Nucleus accumbens (tissue), 56 donors: Measurements from ENCODE around the gene BPGM.
A peak's percentile ranks its signal among the peaks of the same experiment; 100 is the strongest.

Source experiments
- DNase-seq, 56 donors: peaks; one replicate each; lab custom pipeline; 2025; lab: John Stamatoyannopoulos, UW

The BPGM gene

DNA sequence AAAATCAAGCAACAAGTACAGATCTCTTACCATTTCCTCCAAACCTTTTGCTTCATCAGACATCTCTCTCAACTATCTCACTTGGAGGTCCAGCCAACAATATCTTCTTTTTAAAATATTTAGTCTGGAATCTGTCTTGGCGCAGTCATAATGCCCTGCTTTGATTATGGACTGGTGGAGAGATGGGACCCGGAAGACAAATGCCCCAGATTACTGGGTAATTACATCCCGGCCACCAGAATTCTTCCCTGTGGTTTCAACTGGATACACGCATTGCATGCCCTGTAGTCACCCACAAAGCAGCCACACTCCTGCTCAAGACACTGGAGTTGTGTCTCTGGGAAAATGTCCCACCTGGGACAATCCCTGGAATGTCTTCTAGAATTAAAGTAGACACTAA lies 65.5 kb downstream of the BPGM start:
- no peak for DNase-seq

DNA sequence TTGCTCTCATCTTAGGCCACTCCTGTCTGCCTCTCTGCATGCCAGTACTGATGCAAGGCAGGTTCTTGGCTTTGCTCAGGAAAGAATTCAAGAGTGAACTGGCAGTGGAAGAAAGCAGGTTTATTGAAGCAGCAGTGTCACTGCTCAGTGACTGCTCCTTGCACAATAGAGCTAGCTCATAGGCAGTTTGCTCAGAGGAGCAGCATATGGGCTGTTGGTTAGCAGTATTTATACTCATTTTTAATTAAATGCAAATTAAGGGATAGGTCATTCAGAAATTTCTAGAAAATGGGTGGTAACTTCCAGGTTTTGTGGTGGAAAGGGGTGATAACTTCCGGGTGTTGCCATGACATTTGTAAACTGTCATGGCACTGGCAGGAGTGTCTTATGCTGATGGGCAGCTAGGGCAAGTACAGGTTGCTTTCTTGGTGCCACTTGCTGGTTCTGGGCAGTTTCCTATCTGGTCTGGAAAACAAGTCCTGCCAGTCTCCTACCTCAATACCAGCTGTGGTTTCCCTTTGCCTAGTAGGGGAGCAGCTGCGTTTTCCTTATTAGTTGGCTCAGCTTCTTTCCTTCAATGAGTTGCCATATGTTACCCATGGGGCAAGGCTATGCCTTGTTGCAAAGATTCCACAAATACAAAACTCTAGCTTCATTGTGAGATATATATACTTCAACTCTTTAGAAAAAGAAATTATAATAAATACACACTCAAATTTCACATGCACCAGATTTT lies 68.0 kb downstream of the BPGM start:
- DNase-seq = no peak

DNA sequence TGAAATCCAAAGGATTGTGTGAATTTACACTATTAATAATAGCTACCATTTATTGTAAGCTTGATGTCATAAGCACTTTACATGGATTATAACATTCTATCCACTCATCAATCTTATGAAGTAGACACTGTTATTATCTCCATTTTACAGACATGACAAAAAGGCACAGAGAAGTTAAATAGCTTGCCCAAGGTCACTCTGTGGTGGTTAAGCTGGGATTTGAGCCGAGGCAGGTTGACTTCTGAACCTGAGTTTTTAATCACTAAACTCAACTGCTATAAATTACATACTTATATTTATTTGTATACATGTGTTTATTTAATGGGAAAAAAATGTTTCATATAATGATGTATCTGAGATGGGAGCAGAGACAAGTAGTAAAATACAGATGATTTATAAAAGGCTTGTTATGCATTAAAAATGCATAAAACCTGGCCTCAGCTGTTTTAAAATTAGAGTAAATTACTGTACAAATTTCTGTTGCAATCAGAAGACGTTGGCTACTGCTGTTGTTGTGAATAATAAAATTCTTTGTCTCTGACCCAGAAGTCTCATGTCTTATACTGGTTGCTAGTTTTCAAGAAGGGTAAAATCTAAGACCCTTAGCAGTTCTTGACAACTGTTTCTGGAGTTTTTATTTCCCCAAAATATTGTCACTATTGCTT lies 71.7 kb downstream of the BPGM start:
- DNase-seq = no peak

DNA sequence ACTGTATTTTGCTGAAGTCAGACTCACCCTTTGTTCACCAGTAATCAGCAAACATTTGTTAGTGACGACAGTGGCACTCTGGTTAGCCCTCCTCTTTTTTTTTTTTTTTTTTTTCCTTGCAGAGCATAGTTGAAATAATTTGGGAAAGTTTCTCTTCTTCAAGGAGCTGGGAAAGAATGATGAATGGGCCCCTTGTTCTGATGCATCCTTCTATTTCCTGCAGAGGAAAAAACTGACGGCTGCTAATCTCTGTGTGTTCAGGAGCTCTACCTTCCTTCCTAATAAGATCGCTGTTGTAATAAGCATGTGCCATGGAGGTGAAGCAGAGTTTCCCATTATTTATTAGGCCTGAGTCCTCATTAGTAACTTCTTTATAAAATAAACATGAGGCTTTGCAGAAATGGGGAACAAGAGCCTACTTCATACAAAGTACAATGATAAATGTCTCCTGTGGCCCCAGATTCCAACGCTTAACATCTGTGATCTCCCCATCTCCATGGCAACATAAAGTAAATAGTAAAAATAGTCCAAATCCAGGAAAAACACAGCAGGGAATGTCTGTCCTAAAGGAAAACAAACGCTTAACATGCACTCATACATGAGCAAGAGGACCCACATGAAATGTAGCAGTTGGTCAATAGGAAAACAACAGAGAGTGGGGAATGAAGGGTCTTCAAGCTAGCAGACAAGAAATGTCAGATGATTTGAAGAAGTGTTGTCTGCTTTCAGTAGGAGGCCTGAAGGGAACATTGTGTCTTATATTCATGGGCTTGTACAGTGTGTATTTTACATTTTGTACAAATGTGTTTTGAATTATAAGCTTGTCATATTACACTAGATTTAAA lies 73.7 kb downstream of the BPGM start:
- peak in 1 of 56 donors; percentile 15 for DNase-seq

DNA sequence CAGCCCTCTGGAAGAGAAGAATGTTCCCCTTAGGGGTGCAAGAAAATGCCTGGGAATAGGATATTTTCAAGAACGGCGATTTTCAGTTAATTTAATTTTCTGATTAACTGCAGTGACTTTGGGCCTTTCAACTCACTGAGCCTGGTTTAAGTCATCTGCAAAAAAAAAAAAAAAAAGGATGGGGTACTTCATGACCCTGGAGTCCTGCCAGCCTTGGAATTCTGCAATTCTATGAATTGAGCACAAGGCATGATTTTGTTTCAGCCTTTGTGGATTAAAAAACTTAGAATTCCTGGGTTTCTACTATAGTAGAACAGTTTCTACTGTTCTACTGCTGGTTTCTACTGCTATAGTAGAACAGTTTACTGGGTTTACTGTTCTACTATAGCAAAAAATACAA lies 74.5 kb downstream of the BPGM start:
- DNase-seq = no peak

DNA sequence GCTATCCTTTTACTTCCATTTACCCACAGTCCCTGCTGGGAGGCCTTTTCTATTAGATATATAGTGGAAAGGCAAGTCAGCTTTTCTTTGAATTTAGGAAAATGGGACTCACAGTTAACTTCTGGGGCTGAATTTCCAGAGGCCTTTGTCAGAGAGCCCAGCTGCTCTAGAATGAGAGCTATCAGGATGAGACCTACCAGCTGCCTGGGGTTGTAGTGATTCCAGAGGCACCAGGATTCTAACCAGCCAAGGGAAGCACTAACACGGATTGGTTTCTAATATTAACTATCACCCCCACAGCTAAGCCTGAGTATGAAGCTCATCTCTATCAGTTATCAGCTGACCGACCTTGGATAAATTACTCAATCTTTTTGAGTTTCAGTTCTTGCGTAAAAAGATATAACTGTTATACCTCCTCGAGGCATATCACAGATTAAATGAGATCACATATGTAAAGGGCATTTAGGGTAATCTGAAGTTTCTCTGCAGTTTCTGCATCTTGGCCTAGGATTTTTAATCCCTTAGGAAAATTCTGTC lies 76.2 kb downstream of the BPGM start:
- no peak for DNase-seq

DNA sequence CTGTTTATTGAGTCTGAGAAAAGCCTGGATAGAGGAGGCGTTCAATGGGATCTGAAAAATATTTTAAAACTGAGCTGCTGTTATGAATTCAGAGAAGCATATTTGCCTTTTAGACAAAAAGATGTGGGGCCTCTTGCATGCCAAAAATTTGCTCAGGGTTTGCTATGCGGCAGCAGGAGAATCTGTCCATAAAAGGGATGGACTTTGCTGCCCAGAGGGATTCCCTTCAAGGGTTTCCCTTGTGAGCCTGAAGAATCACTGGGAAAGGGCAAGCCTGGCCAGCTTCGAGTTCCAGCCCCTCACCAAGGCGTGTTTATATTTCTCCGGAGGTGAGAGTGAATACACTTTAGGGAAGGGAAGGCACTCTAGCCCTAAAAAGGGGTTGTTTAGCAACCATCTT lies 77.2 kb downstream of the BPGM start:
- DNase-seq = no peak

DNA sequence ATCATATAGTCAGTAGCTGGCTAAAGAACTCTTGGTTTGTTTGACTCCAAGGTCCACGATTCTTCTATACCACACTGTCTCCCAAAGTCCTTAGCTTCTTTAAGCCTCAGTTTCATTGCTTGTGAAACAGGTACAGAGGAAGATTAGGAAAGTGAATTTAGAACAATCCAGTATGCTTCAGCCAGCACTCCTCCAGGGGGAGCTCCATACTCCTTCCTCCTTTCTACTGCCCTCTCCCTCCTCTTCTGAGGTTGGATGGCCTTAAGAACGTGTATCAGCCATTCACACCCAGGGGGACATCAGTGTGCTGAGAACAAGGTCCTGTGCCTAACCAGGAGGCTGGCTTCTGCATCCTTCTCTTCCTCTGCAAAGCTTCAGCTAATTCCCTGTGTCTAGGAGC lies 78.0 kb downstream of the BPGM start:
- DNase-seq = no peak

DNA sequence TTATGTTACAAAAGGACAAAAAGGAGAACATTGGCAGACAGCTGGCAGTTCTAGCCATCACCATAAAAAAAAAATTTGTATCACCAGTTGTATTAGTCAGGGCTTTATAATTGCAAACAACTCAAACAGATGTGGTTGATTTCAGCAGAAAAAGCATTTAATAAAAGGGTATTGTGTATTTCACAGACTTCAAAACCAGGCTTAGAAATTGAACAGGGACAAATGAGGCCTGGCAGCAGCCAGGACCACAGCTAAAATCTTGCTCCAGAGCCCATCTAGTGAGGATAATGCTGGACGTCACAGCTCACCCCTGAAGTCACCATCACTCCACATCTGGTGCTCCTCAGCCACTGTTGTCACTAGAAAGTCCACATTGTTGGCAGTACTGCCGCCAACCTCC lies 79.9 kb downstream of the BPGM start:
- peak in 3 of 56 donors; percentile 2 to 20 (median 8) for DNase-seq

DNA sequence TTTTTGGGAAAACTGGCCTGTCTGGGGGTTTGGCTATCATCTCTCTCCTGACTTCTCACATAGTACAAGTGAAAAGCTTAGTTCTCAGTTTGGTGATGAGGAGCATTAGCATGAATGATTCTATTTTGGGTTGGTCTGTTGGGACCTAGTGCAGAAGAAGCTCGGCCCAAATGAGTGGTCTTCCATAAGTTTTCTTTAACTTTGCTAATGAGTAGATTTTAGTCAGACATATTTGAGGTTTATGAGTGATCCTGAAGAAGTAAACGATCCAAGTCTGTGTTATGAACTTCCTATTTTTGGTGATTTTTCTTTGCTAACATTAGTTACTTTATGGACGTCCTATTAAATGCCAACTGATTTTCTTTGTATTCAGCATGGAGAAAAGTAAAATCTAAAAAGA lies 81.1 kb downstream of the BPGM start:
- DNase-seq = no peak
